Amygdala (tissue), 56 donors: Measurements from ENCODE around the gene ZNF784.

Source experiments
- DNase-seq, 56 donors: peaks; one replicate each; lab custom pipeline; 2025; lab: John Stamatoyannopoulos, UW

The ZNF784 gene

GRCh38 chr19:55644842-55645511, 20.6 kb upstream of the ZNF784 start:
- DNase-seq: no peak

GRCh38 chr19:55644191-55644833, 19.9 kb upstream of the ZNF784 start:
- no peak for DNase-seq

- peak in 3 of 56 donors; percentile 34 to 54 (median 44) for DNase-seq
These were observed 19.5 kb upstream of the ZNF784 start for GRCh38 chr19:55643887-55644176.

GRCh38 chr19:55643003-55643886, 18.9 kb upstream of the ZNF784 start, which contains the start of gene ZNF581:
TSS of gene ZNF581 (plus strand) at chr19:55643649. CDS start at chr19:55644572, 923 bp downstream.
- peak in 53 of 56 donors; percentile 26 to 83 (median 58) for DNase-seq

- DNase-seq: peak in 6 of 56 donors; percentile 11 to 48 (median 26)
These were observed 18.0 kb upstream of the ZNF784 start for GRCh38 chr19:55642153-55643002.

- peak in 4 of 56 donors; percentile 36 to 61 (median 48) for DNase-seq
These were observed 17.2 kb upstream of the ZNF784 start for GRCh38 chr19:55641426-55642152.

- DNase-seq: peak in 45 of 56 donors; percentile 28 to 86 (median 63)
These were observed 16.4 kb upstream of the ZNF784 start, which contains the start of gene ZNF580 for GRCh38 chr19:55640577-55641425. TSS of gene ZNF580 (plus strand) at chr19:55641002. CDS start at chr19:55642509, 1,507 bp downstream.

- DNase-seq: peak in 32 of 56 donors; percentile 20 to 70 (median 46)
These were observed 15.7 kb upstream of the ZNF784 start for GRCh38 chr19:55640043-55640576.

- peak in 1 of 56 donors; percentile 35 for DNase-seq
These were observed 14.5 kb upstream of the ZNF784 start for GRCh38 chr19:55638864-55639359.

- DNase-seq: no peak
These were observed 13.2 kb upstream of the ZNF784 start for GRCh38 chr19:55637534-55637933.

- DNase-seq: no peak
These were observed 12.4 kb upstream of the ZNF784 start for GRCh38 chr19:55636723-55637122.

- no peak for DNase-seq
These were observed 11.6 kb upstream of the ZNF784 start for GRCh38 chr19:55635856-55636440.

GRCh38 chr19:55635334-55635717, 11.0 kb upstream of the ZNF784 start:
- no peak for DNase-seq

GRCh38 chr19:55633861-55634260, 9.5 kb upstream of the ZNF784 start:
- no peak for DNase-seq

- DNase-seq: peak in 53 of 56 donors; percentile 7 to 96 (median 63)
These were observed 8.1 kb upstream of the ZNF784 start for GRCh38 chr19:55632463-55632834.

GRCh38 chr19:55626350-55626749, 2.0 kb upstream of the ZNF784 start:
- no peak for DNase-seq

GRCh38 chr19:55625004-55625326, 599 bp upstream of the ZNF784 start:
- DNase-seq: no peak

GRCh38 chr19:55623561-55623960, 805 bp downstream of the ZNF784 start:
- no peak for DNase-seq
